GM12875 (cell line): ENCODE measurements around the gene DNAJC3.
"Not testable (repeated sequence)": the region's sequence is repeated elsewhere in the genome, so short reads cannot be mapped to it uniquely, and the experiment has no call there.

Experiments used
- H3K4me3 ChIP-seq: one replicate; pipeline ENCODE4 v1.5.1; 2011; ENCODE audit warnings: low read depth, low read length, control low read depth
- TF ChIP-seq, protein P1 (sequence below): IDR thresholded peaks from 2 replicates; pipeline ENCODE4 v1.5.1; 2011; ENCODE audit warnings: low read depth, mild to moderate bottlenecking, control low read depth, inconsistent platforms, low read length, moderate library complexity, borderline replicate concordance; ENCODE audit not compliant: insufficient read depth

Gene DNAJC3

DNA sequence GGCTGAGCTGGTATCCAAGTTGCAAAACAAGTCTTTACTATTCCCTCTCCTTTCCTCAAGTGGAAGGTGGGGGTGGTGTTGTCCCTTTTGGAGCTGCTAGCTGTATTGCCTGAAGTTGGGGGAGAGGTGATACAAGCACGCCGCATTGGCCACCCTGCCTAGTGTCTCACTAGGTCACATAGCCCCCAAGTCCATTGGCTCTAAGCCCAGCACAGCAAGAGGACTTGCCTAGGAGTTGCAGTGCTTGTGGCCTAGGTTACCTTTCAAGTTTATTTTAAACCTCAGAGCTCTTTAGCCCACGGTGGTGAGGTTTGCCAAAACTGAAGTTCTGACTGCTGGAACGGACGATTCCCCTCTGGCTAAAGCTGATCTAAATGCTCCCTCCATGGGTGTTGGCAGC, 5.3 kb upstream of the DNAJC3 start:
- TF ChIP-seq, protein P1, sequence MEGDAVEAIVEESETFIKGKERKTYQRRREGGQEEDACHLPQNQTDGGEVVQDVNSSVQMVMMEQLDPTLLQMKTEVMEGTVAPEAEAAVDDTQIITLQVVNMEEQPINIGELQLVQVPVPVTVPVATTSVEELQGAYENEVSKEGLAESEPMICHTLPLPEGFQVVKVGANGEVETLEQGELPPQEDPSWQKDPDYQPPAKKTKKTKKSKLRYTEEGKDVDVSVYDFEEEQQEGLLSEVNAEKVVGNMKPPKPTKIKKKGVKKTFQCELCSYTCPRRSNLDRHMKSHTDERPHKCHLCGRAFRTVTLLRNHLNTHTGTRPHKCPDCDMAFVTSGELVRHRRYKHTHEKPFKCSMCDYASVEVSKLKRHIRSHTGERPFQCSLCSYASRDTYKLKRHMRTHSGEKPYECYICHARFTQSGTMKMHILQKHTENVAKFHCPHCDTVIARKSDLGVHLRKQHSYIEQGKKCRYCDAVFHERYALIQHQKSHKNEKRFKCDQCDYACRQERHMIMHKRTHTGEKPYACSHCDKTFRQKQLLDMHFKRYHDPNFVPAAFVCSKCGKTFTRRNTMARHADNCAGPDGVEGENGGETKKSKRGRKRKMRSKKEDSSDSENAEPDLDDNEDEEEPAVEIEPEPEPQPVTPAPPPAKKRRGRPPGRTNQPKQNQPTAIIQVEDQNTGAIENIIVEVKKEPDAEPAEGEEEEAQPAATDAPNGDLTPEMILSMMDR, result no peak

DNA sequence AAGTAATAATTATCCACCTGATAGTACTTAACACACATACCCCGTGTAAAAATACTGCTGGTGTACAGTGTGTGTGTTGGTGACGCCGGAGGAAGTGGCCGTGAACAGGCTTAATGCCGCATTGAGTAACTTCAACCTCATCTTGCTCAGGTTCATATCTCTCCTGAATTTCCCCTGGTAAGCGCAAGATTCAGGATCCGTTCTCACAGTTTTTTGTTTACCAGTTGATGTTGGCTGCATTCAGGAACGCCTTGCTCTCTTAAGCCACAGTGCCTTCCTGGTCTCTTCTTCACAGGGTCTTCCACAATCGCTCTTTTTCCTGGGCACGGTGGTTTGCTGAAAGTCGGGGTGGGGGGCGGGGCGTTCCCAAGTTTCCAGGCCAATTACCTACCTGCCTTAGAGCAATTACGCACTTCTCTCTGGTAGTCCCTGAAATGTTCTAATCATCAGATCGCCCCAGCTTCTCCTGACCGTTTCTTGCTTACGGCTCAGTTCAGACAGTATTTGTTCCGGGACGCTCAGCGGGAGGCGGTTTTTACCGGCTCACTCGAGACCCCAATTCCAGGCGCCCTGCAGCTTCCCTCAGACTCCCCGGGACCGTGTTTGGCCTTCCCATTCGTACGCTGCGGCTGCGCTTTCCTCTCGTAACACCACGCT, 706 bp upstream of the DNAJC3 start:
- H3K4me3 ChIP-seq, result peak overlapping the region; percentile 80
- TF ChIP-seq, protein P1, result no peak

More for the DNA sequence above, 5.3 kb upstream of the DNAJC3 start:
- no peak overlapping the region for H3K4me3 ChIP-seq

DNA sequence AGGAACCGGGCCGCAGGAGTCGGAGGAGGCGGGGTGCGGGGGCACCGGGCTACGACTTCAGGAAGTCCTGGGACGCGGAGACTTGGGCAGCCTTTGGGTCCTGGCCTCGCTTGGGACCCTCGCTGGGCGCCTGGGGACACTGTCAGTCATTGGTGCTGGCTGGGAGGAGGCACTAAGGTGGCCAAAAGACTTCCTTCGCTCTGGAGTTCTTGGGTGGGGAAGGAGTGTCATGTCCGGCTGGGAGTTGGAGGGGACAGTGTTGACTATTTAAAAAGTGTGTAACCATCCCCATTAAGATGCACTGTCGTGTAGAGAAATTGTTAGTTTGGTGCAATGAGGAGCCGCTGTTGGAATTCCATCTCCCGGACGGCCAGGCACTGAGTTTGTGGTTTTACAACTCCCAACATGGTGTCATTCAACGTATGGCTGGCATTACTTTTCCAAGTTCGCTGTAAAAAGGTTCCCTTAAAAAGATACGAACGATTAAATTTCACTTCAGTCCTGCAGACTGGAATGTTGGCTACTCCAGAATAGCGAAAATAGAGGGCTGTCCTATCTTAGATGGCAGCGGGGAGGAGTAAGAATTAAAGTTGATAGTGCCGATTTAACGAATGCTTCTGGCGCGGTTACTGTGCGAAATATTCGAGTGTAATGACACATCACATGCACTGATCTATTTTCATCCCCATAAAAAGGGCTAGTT, 776 bp downstream of the DNAJC3 start:
- H3K4me3 ChIP-seq, result peak overlapping the region; percentile 92
- TF ChIP-seq, protein P1, result no peak

DNA sequence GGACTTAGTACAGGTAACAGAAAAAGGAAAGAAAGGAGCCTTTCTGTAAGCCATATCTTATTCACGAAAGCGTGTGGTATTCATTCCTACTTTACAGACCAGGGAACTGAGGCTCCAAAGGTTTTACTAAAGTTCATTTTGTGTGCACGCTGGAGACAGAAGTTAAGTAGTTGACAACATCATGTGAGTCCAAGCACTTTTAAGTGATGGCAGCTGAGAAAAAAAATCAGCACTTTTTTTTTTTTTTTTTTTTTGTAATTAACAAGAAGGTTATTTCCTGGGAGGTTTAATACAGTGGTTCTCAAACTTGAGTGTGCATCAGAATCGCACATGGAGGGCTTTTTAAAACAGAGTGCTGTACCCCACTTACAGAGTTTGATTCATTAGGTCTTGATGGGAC, 2.0 kb downstream of the DNAJC3 start:
- TF ChIP-seq, protein P1, result no peak
- H3K4me3 ChIP-seq, result no peak overlapping the region

DNA sequence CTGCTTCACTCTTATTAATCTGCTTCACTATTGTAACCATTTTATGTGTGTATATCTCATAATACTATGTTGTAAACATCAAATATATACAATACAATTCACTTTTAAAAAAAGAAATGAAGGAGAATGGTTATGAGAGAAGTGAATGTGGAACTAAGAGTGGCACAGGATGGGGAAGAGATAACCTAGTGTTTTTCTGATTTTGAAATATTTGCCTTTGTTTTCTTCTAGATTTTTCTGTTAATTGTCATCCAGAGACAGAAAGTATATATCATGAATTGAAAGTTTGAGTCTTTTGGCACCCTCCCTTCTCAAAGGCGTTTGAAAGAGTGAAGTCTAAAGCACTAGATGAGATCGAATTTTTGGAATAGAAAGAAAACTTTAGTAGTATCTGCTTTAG, 2.8 kb downstream of the DNAJC3 start:
- H3K4me3 ChIP-seq, result no peak overlapping the region

DNA sequence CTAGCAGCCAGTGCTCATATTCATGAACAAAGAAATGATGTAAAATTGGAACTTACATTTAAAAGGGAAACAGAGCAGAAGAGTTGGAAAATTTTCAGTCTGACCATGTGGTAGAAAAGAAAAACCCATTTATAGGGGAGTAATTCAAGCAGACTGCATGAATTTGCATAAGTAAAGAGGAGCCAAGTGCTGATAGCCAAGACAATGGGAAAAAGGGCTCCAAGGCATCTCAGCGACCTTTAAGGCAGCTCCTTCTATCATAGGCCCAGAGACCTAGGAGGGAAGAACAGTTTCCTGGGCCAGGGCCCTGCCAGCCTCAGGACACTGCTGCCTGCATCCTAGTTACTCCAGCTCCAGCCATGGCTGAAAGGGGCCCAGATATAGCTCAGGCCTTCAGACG, 7.5 kb downstream of the DNAJC3 start:
- H3K4me3 ChIP-seq, result no peak overlapping the region
- TF ChIP-seq, protein P1, result no peak

More for the DNA sequence above, 2.8 kb downstream of the DNAJC3 start:
- TF ChIP-seq, protein P1, result no peak

DNA sequence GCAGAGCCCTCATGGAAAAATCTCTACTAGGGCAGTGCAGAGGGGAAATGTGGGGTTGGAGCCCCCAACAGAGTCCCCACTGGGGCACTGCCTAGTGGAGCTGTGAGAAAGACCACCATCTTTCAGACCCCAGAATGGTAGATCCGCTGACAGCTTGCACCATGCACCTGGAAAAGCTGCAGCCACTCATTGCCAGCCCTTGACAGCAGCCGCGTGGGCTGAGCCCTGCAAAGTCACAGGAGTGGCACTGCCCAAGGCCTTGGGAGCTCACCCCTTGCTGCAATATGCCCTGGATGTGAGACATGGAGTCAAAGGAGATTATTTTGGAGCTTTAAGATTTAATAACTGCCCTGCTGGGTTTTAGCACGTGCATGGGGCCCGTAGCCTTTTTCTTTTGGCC, 8.0 kb downstream of the DNAJC3 start:
- not testable (repeated sequence) for H3K4me3 ChIP-seq
